SK-N-MC (cell line): Measurements from ENCODE around the gene OCRL.

Experiments used
- DNase-seq: peaks from one replicate; pipeline ENCODE4 v3.0.0-alpha.2; 2011; ENCODE audit warnings: low read depth, low spot score
- H3K27ac ChIP-seq: fragments of 200-600 bp; sonication (generic); 2 replicates; pipeline ENCODE4 v1.5.1; 2016; ENCODE audit warnings: mixed run types
- H3K36me3 ChIP-seq: fragments of 200-600 bp; sonication (generic); 2 replicates; pipeline ENCODE4 v1.6.1; 2017; ENCODE audit warnings: antibody characterized with exemption, low read length, mixed read lengths; ENCODE audit not compliant: insufficient read depth
- H3K4me3 ChIP-seq: fragments of 200-600 bp; sonication (generic); 2 replicates; pipeline ENCODE4 v1.5.1; 2016
- H3K9ac ChIP-seq: fragments of 200-600 bp; sonication (generic); 2 replicates; pipeline ENCODE4 v1.8.0; 2017; ENCODE audit warnings: mixed run types, mixed read lengths; ENCODE audit not compliant: insufficient read length
- H3K9me3 ChIP-seq: fragments of 200-600 bp; sonication (generic); 2 replicates; pipeline ENCODE4 v1.6.1; 2017; ENCODE audit warnings: low read depth, mild to moderate bottlenecking, antibody characterized with exemption, low read length, moderate library complexity, mixed read lengths
- EZH2 ChIP-seq: fragments of 200-600 bp; sonication (generic); IDR thresholded peaks from one replicate; pipeline ENCODE4 v1.6.1; 2017; ENCODE audit warnings: antibody characterized with exemption
- FOXP2 ChIP-seq: optimal IDR thresholded peaks from 2 replicates; pipeline ENCODE3; 2011; ENCODE audit warnings: mild to moderate bottlenecking, moderate library complexity; ENCODE audit not compliant: insufficient read depth; ENCODE audit errors: extremely low read length, control extremely low read depth
- POLR2AphosphoS5 ChIP-seq: IDR thresholded peaks from 2 replicates; pipeline ENCODE4 v1.6.1; 2012; ENCODE audit warnings: mild to moderate bottlenecking, low read depth, low read length, borderline replicate concordance

The OCRL gene

DNA sequence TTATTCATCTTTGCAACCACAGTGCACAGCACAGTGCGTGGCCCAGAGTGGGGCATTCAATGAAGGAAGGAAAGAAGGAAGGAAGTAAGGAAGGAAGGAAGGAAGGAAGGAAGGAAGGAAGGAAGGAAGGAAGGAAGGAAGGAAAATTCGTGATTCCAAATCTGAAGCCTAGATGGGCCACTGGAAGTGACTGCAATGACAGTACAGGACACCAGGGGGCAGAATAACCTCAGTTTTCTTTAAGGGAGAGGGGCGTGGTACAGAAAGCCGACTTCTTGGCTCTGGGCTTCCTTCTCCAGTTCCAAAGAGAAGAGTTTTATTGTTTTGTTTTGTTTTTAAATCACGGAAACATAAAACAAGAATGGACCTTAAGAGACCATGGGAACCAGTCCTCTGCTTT, 66.9 kb downstream of the OCRL start:
- no peak overlapping the region for H3K4me3 ChIP-seq
- TF ChIP-seq EZH2: no peak
- peak; percentile 22; the same call in 1 of the 2 replicates for TF ChIP-seq POLR2AphosphoS5
- TF ChIP-seq FOXP2: no peak
- H3K27ac ChIP-seq: no peak overlapping the region
- DNase-seq: peak; percentile 66
- no peaks in the 10 kb centered on the region for H3K9me3 ChIP-seq
- no peaks in the 10 kb centered on the region for H3K36me3 ChIP-seq
- H3K9ac ChIP-seq: no peak overlapping the region

DNA sequence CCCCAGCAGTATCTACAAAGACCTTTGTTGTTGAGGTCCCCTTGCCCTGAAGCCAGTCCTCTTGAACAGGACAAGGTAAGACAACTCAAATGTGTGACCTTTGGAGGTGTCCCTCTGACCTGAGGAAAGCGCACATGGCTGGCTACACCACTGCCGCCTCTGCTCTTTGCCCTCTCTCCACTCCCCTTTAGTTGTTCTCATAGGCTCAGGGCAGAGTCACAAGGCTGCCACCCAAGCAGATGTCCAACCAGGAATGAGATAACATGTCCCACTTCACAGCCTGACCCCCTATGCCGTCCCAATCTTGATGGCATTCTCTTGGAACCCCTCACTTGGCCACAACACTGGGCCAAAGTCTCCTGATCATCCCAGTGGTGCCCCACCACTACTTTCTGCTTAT, 68.4 kb downstream of the OCRL start:
- TF ChIP-seq EZH2 (no peak), FOXP2 (no peak), POLR2AphosphoS5 (no peak)
- Histone ChIP-seq H3K9me3 (no peaks in the 10 kb centered on the region), H3K36me3 (no peaks in the 10 kb centered on the region), H3K27ac (no peak overlapping the region), H3K4me3 (no peak overlapping the region), H3K9ac (no peak overlapping the region)
- DNase-seq: no peak

DNA sequence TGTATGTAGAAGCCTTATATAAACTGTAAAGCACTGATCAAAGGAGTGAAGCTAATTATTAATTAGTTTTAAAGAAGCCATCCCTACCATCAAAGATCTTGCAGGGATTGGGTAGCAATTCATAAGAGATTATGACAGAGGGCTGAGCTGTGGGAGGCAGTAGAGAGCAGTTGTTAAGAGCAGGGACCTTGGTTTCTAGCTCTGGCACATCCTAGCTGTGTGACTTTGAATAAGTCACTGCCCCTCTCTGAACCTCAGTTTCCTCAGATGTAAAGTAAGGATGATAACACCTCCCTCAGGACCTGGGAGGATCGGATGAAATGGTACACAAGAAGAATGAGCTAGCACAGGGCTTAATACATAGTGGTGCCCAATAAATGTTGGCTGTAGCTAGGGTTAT, 69.3 kb downstream of the OCRL start:
- H3K36me3 ChIP-seq: no peaks in the 10 kb centered on the region
- H3K4me3 ChIP-seq: no peak overlapping the region
- DNase-seq: no peak
- no peaks in the 10 kb centered on the region for H3K9me3 ChIP-seq
- H3K9ac ChIP-seq: no peak overlapping the region
- no peak for TF ChIP-seq FOXP2
- TF ChIP-seq EZH2: no peak
- no peak for TF ChIP-seq POLR2AphosphoS5
- no peak overlapping the region for H3K27ac ChIP-seq

DNA sequence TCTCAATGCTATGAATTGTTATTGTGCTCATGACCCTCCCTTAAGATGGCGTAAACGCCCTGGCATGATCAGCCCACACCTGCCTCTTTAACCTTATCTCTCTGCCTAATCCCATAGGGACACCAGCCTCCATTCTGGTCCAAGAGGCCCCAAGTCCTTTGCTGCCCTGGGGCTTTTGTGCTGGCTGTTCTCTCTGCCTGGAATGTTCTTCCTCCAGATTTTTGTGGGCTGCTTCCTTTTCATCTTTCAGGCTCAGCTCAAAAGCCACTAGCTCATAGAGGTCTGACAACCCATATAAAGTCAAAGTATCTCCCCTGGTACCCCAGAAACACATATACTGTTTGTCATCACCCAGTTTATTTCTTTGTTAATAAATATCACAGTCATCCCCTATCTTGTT, 72.3 kb downstream of the OCRL start:
- H3K9ac ChIP-seq: no peak overlapping the region
- no peak overlapping the region for H3K27ac ChIP-seq
- H3K9me3 ChIP-seq: no peaks in the 10 kb centered on the region
- DNase-seq: no peak
- no peak overlapping the region for H3K4me3 ChIP-seq
- TF ChIP-seq FOXP2 (no peak), POLR2AphosphoS5 (no peak), EZH2 (no peak)
- no peaks in the 10 kb centered on the region for H3K36me3 ChIP-seq

GRCh38 chrX:129613596-129613995, 73.5 kb downstream of the OCRL start:
- no peak for DNase-seq

GRCh38 chrX:129614481-129615255, 74.6 kb downstream of the OCRL start:
- Histone ChIP-seq H3K36me3 (no peaks in the 10 kb centered on the region), H3K27ac (no peak overlapping the region), H3K9me3 (no peaks in the 10 kb centered on the region), H3K9ac (no peak overlapping the region), H3K4me3 (no peak overlapping the region)
- DNase-seq: no peak
- TF ChIP-seq POLR2AphosphoS5 (no peak), FOXP2 (no peak), EZH2 (no peak)

More at GRCh38 chrX:129613596-129613995, 73.5 kb downstream of the OCRL start:
- Histone ChIP-seq H3K9me3 (no peaks in the 10 kb centered on the region), H3K4me3 (no peak overlapping the region), H3K27ac (no peak overlapping the region), H3K9ac (no peak overlapping the region), H3K36me3 (no peaks in the 10 kb centered on the region)
- no peak for TF ChIP-seq FOXP2
- no peak for TF ChIP-seq EZH2
- TF ChIP-seq POLR2AphosphoS5: no peak

- Histone ChIP-seq H3K9ac (no peak overlapping the region), H3K36me3 (no peaks in the 10 kb centered on the region), H3K4me3 (no peak overlapping the region), H3K27ac (no peak overlapping the region), H3K9me3 (no peaks in the 10 kb centered on the region)
- TF ChIP-seq POLR2AphosphoS5 (no peak), EZH2 (no peak), FOXP2 (no peak)
- no peak for DNase-seq
Observed at GRCh38 chrX:129617420-129617819, 77.4 kb downstream of the OCRL start.

- H3K9me3 ChIP-seq: no peaks in the 10 kb centered on the region
- H3K9ac ChIP-seq: no peak overlapping the region
- H3K4me3 ChIP-seq: no peak overlapping the region
- no peak overlapping the region for H3K27ac ChIP-seq
- no peak for DNase-seq
- H3K36me3 ChIP-seq: no peaks in the 10 kb centered on the region
- TF ChIP-seq FOXP2 (no peak), POLR2AphosphoS5 (no peak), EZH2 (no peak)
Observed at GRCh38 chrX:129618997-129619396, 78.9 kb downstream of the OCRL start.
